H1 (cell line): Measurements from ENCODE around the gene CXCR4.

ENCODE experiments used
- CHD1 ChIP-seq: IDR thresholded peaks from 2 replicates; pipeline ENCODE4 v1.6.1; 2012; ENCODE audit warnings: low read depth, low read length, improper control_type of control experiment
- CTCF ChIP-seq, 3 experiments: IDR thresholded peaks; 1 replicate in 2 of 3; 2 replicates in 1 of 3; pipeline versions ENCODE4 v1.5.1 to v1.6.1; 2011; ENCODE audit warnings: low read length in 3 of 3, mild to moderate bottlenecking in 3 of 3, inconsistent platforms in 2 of 3, low read depth in 1 of 3, moderate library complexity in 1 of 3; ENCODE audit not compliant: insufficient read depth in 1 of 3; ENCODE audit errors: control extremely low read depth in 1 of 3
- EP300 ChIP-seq, 2 experiments: IDR thresholded peaks; 1 replicate in 1 of 2; 2 replicates in 1 of 2; pipeline ENCODE4 v1.6.1; 2011 to 2012; ENCODE audit warnings: low read depth in 2 of 2, low read length in 2 of 2, mild to moderate bottlenecking in 2 of 2, borderline replicate concordance in 1 of 2, inconsistent platforms in 1 of 2, moderate library complexity in 1 of 2
- KDM4A ChIP-seq: IDR thresholded peaks from one replicate; pipeline ENCODE4 v1.7.1; 2012; ENCODE audit warnings: low read depth, mild to moderate bottlenecking, moderate library complexity, low read length, inconsistent platforms; ENCODE audit not compliant: severe bottlenecking
- POLR2A ChIP-seq, 2 experiments: IDR thresholded peaks; 1 replicate in 1 of 2; 2 replicates in 1 of 2; pipeline ENCODE4 v1.6.1; 2011; ENCODE audit warnings: low read depth in 2 of 2, low read length in 2 of 2, mild to moderate bottlenecking in 2 of 2; ENCODE audit errors: control extremely low read depth in 1 of 2
- SUZ12 ChIP-seq: fragments of 200-600 bp; sonication (generic); IDR thresholded peaks from 2 replicates; pipeline ENCODE4 v1.6.1; 2012; ENCODE audit warnings: mild to moderate bottlenecking, inconsistent platforms, low read length, moderate library complexity, mixed read lengths

GRCh38 chr2:136072621-136073020 is 45.3 kb downstream of the CXCR4 start:
- TF ChIP-seq SUZ12 (no peak), CTCF (IDR thresholded peaks at IDR 0.05; ENCODE audit: control extremely low read depth in 1 of 3, insufficient read depth in 1 of 3, low read depth in 1 of 3, low read length in 3 of 3) (no peak), KDM4A (no peak), EP300 (IDR thresholded peaks at IDR 0.05; ENCODE audit: borderline replicate concordance in 1 of 2, low read depth in 2 of 2, low read length in 2 of 2) (no peak), CHD1 (no peak), POLR2A (IDR thresholded peaks at IDR 0.05; ENCODE audit: control extremely low read depth in 1 of 2, low read depth in 2 of 2, low read length in 2 of 2) (no peak)
